ENCODE data around the gene KRT33B.

DNA sequence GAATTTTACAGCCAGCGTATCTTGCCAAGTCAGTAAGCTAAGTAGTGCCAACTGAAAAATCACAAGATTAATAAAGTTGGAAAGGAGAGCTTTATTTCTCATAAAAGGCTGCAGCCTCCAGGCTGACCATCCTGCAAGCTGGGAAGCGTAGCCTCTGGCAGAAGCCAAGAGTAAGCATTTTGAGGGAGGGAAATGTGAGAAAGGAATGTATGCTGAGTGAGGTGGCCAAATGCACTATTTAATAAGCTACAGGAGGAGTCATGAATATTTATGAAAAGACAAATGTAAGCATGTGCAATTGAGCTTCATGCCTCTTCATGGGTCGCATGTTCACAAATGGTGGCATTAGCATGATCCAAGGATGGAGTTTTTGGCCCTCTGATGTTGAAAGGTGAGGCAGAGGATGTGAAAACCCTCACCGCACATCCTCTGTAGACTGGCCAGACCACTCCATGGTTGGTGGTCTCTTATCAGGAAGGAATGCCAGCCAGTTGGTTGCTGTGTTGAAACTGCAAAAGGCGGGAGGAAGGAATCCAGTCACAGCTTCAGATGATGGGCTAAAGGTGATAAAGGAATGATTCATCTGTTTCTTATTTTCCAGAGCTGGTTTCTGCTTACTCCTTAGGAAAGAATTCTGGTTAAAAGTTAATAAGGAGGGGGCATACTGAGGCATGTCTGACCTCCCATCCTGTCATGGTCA is 9.2 kb downstream of the KRT33B start:
- no peak for TF ChIP-seq EZH2 (IDR thresholded peaks at IDR 0.05; ENCODE audit: borderline replicate concordance, control insufficient read depth, low read depth, low read length)
- no peak for TF ChIP-seq SUZ12 (IDR thresholded peaks at IDR 0.05; ENCODE audit: unreplicated experiment)
- TF ChIP-seq HDAC2 (IDR thresholded peaks at IDR 0.05): no peak
- TF ChIP-seq RFX5 (IDR thresholded peaks at IDR 0.05; ENCODE audit: low read depth, low read length): no peak
- no peak for TF ChIP-seq BRCA1 (IDR thresholded peaks at IDR 0.05; ENCODE audit: low read depth, low read length)
- TF ChIP-seq, protein P1, sequence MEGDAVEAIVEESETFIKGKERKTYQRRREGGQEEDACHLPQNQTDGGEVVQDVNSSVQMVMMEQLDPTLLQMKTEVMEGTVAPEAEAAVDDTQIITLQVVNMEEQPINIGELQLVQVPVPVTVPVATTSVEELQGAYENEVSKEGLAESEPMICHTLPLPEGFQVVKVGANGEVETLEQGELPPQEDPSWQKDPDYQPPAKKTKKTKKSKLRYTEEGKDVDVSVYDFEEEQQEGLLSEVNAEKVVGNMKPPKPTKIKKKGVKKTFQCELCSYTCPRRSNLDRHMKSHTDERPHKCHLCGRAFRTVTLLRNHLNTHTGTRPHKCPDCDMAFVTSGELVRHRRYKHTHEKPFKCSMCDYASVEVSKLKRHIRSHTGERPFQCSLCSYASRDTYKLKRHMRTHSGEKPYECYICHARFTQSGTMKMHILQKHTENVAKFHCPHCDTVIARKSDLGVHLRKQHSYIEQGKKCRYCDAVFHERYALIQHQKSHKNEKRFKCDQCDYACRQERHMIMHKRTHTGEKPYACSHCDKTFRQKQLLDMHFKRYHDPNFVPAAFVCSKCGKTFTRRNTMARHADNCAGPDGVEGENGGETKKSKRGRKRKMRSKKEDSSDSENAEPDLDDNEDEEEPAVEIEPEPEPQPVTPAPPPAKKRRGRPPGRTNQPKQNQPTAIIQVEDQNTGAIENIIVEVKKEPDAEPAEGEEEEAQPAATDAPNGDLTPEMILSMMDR (IDR thresholded peaks at IDR 0.05 in 2 of 3, conservative IDR thresholded peaks at IDR 0.05 in 1 of 3; ENCODE audit: control insufficient read depth in 2 of 3, extremely low read depth in 1 of 3, insufficient read depth in 1 of 3, low read depth in 3 of 3, low read length in 3 of 3): no peak
- TF ChIP-seq SMAD1 (IDR thresholded peaks at IDR 0.05; ENCODE audit: low read depth, partially characterized antibody): no peak
- no peak for TF ChIP-seq SRF (IDR thresholded peaks at IDR 0.05; ENCODE audit: low read depth in 2 of 2, low read length in 2 of 2)
- TF ChIP-seq, protein P2, sequence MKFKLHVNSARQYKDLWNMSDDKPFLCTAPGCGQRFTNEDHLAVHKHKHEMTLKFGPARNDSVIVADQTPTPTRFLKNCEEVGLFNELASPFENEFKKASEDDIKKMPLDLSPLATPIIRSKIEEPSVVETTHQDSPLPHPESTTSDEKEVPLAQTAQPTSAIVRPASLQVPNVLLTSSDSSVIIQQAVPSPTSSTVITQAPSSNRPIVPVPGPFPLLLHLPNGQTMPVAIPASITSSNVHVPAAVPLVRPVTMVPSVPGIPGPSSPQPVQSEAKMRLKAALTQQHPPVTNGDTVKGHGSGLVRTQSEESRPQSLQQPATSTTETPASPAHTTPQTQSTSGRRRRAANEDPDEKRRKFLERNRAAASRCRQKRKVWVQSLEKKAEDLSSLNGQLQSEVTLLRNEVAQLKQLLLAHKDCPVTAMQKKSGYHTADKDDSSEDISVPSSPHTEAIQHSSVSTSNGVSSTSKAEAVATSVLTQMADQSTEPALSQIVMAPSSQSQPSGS (IDR thresholded peaks at IDR 0.05; ENCODE audit: low read length): no peak
- TF ChIP-seq POLR2A (IDR thresholded peaks at IDR 0.05; ENCODE audit: low read depth, low read length): no peak
- TF ChIP-seq POLR2AphosphoS5 (IDR thresholded peaks at IDR 0.05; ENCODE audit: low read length): no peak
- TF ChIP-seq RAD51 (IDR thresholded peaks at IDR 0.05): no peak

Data from GM12878 (cell line).